Measurements from ENCODE around the gene BIN2. TPM values are rescaled to one million over a fixed set of nuclear protein-coding genes. Genes with fewer than 3 reads are reported as not detected.

BIN2 gene
- total and polyA plus RNA-seq, 8 donors, result 3.8 to 46.0 (median 6.2) TPM

- H3K4me1 ChIP-seq, result peaks cover 16 to 81% of the 10 kb centered on the region in 2 donors
- no peak for ATAC-seq
Observed at GRCh38 chr12:51323317-51323960, 535 bp downstream of the BIN2 start.

GRCh38 chr12:51322452-51322851 lies 1.5 kb downstream of the BIN2 start:
- H3K27ac ChIP-seq, result peak overlapping the region; percentile 77 to 98
- peaks cover 0 to 3% of the 10 kb centered on the region in 2 donors for H3K36me3 ChIP-seq
- DNase-seq (no peak), ATAC-seq (no peak)
- H3K4me3 ChIP-seq, result peak overlapping the region in 1 of 2 donors; percentile 60
- intact Hi-C loops (cut with DNase I), result no loop called here
- H3K9me3 ChIP-seq, result no peaks in the 10 kb centered on the region
- no peak for TF ChIP-seq CTCF (IDR thresholded peaks at IDR 0.05)
- H3K27me3 ChIP-seq, result no peaks in the 10 kb centered on the region
- H3K4me1 ChIP-seq, result peaks cover 15 to 80% of the 10 kb centered on the region in 2 donors

More at GRCh38 chr12:51323317-51323960, 535 bp downstream of the BIN2 start:
- intact Hi-C loops (cut with DNase I), result no loop called here
- no peak for TF ChIP-seq CTCF (IDR thresholded peaks at IDR 0.05)
- Histone ChIP-seq H3K4me3 (peak overlapping the region; percentile 27 to 60), H3K36me3 (no peaks in the 10 kb centered on the region), H3K27ac (peak overlapping the region; percentile 77 to 98), H3K27me3 (no peaks in the 10 kb centered on the region), H3K9me3 (no peaks in the 10 kb centered on the region)
- no peak for DNase-seq

GRCh38 chr12:51321882-51322281 lies 2.1 kb downstream of the BIN2 start:
- TF ChIP-seq CTCF (IDR thresholded peaks at IDR 0.05), result no peak
- H3K27ac ChIP-seq, result peak overlapping the region in 1 of 2 donors; percentile 98
- peaks cover 0 to 3% of the 10 kb centered on the region in 2 donors for H3K36me3 ChIP-seq
- ATAC-seq (no peak), DNase-seq (no peak)
- H3K4me1 ChIP-seq, result peaks cover 9 to 79% of the 10 kb centered on the region in 2 donors
- no peaks in the 10 kb centered on the region for H3K9me3 ChIP-seq
- intact Hi-C loops (cut with DNase I), result no loop called here
- no peaks in the 10 kb centered on the region for H3K27me3 ChIP-seq
- peak overlapping the region in 1 of 2 donors; percentile 60 for H3K4me3 ChIP-seq

- no peak for DNase-seq
- no peak for ATAC-seq
- intact Hi-C loops (cut with DNase I), result no loop called here
- Histone ChIP-seq H3K4me1 (peaks cover 0 to 70% of the 10 kb centered on the region in 2 donors), H3K9me3 (no peaks in the 10 kb centered on the region), H3K27me3 (no peaks in the 10 kb centered on the region), H3K36me3 (peaks cover 0 to 3% of the 10 kb centered on the region in 2 donors), H3K4me3 (peak overlapping the region in 1 of 2 donors; percentile 60), H3K27ac (peak overlapping the region in 1 of 2 donors; percentile 98)
- TF ChIP-seq CTCF (IDR thresholded peaks at IDR 0.05), result no peak
Observed at GRCh38 chr12:51320695-51321320, 3.2 kb downstream of the BIN2 start.

- Histone ChIP-seq H3K27ac (peak overlapping the region in 1 of 2 donors; percentile 79), H3K4me3 (no peak overlapping the region), H3K27me3 (no peaks in the 10 kb centered on the region), H3K36me3 (peaks cover 0 to 3% of the 10 kb centered on the region in 2 donors), H3K4me1 (peaks cover 0 to 65% of the 10 kb centered on the region in 2 donors), H3K9me3 (no peaks in the 10 kb centered on the region)
- intact Hi-C loops (cut with DNase I), result no loop called here
- no peak for TF ChIP-seq CTCF (IDR thresholded peaks at IDR 0.05)
- DNase-seq (no peak), ATAC-seq (no peak)
Observed at GRCh38 chr12:51320311-51320694, 3.7 kb downstream of the BIN2 start.

Data from left lung (tissue), 10 donors.